Peyer's patch (tissue), 4 donors: ENCODE measurements around the gene NEK6. TPM values are rescaled to one million over a fixed set of nuclear protein-coding genes. Genes with fewer than 3 reads are reported as not detected.
A peak's percentile ranks its signal among the peaks of the same experiment; 100 is the strongest.
"Not testable (repeated sequence)": the region's sequence is repeated elsewhere in the genome, so short reads cannot be mapped to it uniquely, and the experiment has no call there.

ENCODE experiments used
- DNase-seq, 3 donors: peaks; one replicate each; pipeline ENCODE4 v3.0.0-alpha.2; 2017 to 2019
- H3K27ac ChIP-seq, 4 donors: fragments of 200-600 bp; sonication (generic); one replicate each; pipeline ENCODE4 v1.5.1; 2016 to 2019
- H3K27me3 ChIP-seq, 2 donors: fragments of 200-600 bp; sonication (generic); one replicate each; pipeline ENCODE4 v1.5.1; 2019
- H3K36me3 ChIP-seq, 3 donors: fragments of 200-600 bp; sonication (generic); one replicate each; pipeline ENCODE4 v1.5.1; 2016 to 2019
- H3K4me1 ChIP-seq, 4 donors: fragments of 200-600 bp; sonication (generic); one replicate each; pipeline ENCODE4 v1.5.1; 2016 to 2019
- H3K4me3 ChIP-seq, 4 donors: fragments of 200-600 bp; sonication (generic); 1 replicate in 3 of 4; 2 replicates in 1 of 4; pipeline ENCODE4 v1.5.1; 2016 to 2019; ENCODE audit warnings: mild to moderate bottlenecking in 1 of 4
- H3K9me3 ChIP-seq, 4 donors: fragments of 200-600 bp; sonication (generic); one replicate each; pipeline ENCODE4 v1.5.1; 2016 to 2019; ENCODE audit warnings: mild to moderate bottlenecking in 1 of 4
- POLR2A ChIP-seq, 2 donors: fragments of 450-650 bp; IDR thresholded peaks; one replicate each; pipeline ENCODE4 v1.5.1; 2017; ENCODE audit warnings: antibody characterized with exemption in 2 of 2, mild to moderate bottlenecking in 2 of 2, moderate library complexity in 2 of 2
- total RNA-seq, 4 donors: library from RNA; depleted of rRNA; stranded (reverse); fragments of >200 nt; gene quantifications; one replicate each; pipeline ENCODE4 v1.1.0, GENCODE V29; 2016
- TF ChIP-seq, protein P1 (sequence below), 6 experiments: fragments of 450-650 bp in 4 of 6; fragments of 200-600 bp in 2 of 6; sonication (generic) in 1 of 6; IDR thresholded peaks; one replicate each; pipeline ENCODE4 v1.5.1; 2017 to 2019; ENCODE audit warnings: antibody characterized with exemption in 6 of 6, mild to moderate bottlenecking in 3 of 6, moderate library complexity in 1 of 6

NEK6 gene
- total RNA-seq, 4 donors from 2014 or later = 38.4 to 77.6 (median 46.9) TPM

GRCh38 chr9:124231095-124231737 is 26.5 kb upstream of the NEK6 start:
- TF ChIP-seq, protein P1, sequence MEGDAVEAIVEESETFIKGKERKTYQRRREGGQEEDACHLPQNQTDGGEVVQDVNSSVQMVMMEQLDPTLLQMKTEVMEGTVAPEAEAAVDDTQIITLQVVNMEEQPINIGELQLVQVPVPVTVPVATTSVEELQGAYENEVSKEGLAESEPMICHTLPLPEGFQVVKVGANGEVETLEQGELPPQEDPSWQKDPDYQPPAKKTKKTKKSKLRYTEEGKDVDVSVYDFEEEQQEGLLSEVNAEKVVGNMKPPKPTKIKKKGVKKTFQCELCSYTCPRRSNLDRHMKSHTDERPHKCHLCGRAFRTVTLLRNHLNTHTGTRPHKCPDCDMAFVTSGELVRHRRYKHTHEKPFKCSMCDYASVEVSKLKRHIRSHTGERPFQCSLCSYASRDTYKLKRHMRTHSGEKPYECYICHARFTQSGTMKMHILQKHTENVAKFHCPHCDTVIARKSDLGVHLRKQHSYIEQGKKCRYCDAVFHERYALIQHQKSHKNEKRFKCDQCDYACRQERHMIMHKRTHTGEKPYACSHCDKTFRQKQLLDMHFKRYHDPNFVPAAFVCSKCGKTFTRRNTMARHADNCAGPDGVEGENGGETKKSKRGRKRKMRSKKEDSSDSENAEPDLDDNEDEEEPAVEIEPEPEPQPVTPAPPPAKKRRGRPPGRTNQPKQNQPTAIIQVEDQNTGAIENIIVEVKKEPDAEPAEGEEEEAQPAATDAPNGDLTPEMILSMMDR (IDR thresholded peaks at IDR 0.05) = no peak
- no peak for TF ChIP-seq POLR2A (IDR thresholded peaks at IDR 0.05)
- Histone ChIP-seq H3K4me3 (no peak overlapping the region), H3K27ac (no peak overlapping the region), H3K4me1 (no peaks in the 10 kb centered on the region), H3K9me3 (no peaks in the 10 kb centered on the region), H3K27me3 (no peaks in the 10 kb centered on the region), H3K36me3 (no peaks in the 10 kb centered on the region)
- no peak for DNase-seq

GRCh38 chr9:124238546-124239140 is 19.1 kb upstream of the NEK6 start:
- H3K4me3 ChIP-seq = no peak overlapping the region
- H3K27me3 ChIP-seq = no peaks in the 10 kb centered on the region
- H3K27ac ChIP-seq = peak overlapping the region in 1 of 4 donors; percentile 12
- DNase-seq = peak in 1 of 3 donors; percentile 28
- peaks cover 0 to 22% (median 6%) of the 10 kb centered on the region in 4 donors for H3K4me1 ChIP-seq
- TF ChIP-seq, protein P1 (IDR thresholded peaks at IDR 0.05) = no peak
- no peak for TF ChIP-seq POLR2A (IDR thresholded peaks at IDR 0.05)
- H3K9me3 ChIP-seq = no peaks in the 10 kb centered on the region
- H3K36me3 ChIP-seq = no peaks in the 10 kb centered on the region

GRCh38 chr9:124239249-124240073 is 18.3 kb upstream of the NEK6 start:
- H3K9me3 ChIP-seq = no peaks in the 10 kb centered on the region
- H3K4me3 ChIP-seq = no peak overlapping the region
- H3K27me3 ChIP-seq = no peaks in the 10 kb centered on the region
- peak in 2 of 3 donors; percentile 65 to 75 for DNase-seq
- H3K36me3 ChIP-seq = no peaks in the 10 kb centered on the region
- no peak for TF ChIP-seq POLR2A (IDR thresholded peaks at IDR 0.05)
- TF ChIP-seq, protein P1 (IDR thresholded peaks at IDR 0.05) = no peak
- H3K27ac ChIP-seq = peak overlapping the region in 1 of 4 donors; percentile 12
- peaks cover 0 to 22% (median 6%) of the 10 kb centered on the region in 4 donors for H3K4me1 ChIP-seq

DNA sequence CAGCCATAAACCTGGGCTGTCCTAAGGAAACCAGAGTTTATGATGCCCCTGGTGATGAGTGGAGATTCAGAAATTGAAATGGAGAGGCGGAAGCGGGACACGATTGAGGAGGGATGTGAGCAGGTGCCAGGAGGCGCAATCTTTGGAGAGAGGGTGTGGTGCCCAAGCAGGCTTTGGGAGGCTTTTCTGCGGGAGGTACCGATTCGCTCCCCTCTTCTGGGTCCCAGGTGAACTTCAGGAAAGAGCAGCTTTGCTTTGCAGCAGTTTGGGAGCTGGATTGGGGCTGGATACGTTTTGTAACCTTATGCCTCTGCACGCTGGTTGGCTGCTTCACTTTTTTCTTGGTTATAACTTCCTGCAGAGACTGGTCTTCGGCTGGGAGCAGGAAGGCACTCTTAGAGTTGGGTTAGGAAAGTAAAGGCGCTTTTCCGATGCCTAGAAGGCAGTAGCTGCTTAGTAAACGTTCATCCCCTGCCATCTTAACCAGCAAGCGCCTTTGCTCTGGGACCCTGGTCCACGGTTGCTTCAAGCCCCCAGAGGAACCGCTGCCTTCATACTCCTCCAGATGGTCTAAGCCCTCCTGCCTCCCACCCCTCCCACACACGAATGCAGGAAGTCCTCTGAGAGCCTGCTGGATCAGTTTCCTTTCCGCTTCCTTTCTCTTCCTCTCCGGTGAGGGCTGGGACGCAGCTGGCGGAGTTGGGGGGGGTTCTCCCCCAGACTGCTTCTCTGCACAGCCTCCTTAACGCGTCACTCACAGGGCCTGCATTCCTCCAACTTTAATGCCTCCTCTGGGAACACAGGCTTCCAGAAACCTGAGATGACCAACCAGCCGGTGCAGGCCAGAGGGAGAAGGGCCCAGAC is 15.2 kb upstream of the NEK6 start:
- DNase-seq = peak in 1 of 3 donors; percentile 46

GRCh38 chr9:124247393-124247792 is 10.4 kb upstream of the NEK6 start:
- H3K27ac ChIP-seq, H3K27me3 ChIP-seq, H3K9me3 ChIP-seq, H3K4me1 ChIP-seq, H3K36me3 ChIP-seq, H3K4me3 ChIP-seq: not testable (repeated sequence)
- peak in 1 of 3 donors; percentile 21 for DNase-seq

More for the DNA sequence above, 15.2 kb upstream of the NEK6 start:
- Histone ChIP-seq H3K36me3 (no peaks in the 10 kb centered on the region), H3K9me3 (no peaks in the 10 kb centered on the region), H3K4me3 (peak overlapping the region in 2 of 4 donors; percentile 20 to 23), H3K4me1 (peaks cover 0 to 22% (median 6%) of the 10 kb centered on the region in 4 donors), H3K27ac (peak overlapping the region; percentile 24 to 65 (median 52)), H3K27me3 (no peaks in the 10 kb centered on the region)
- TF ChIP-seq POLR2A (IDR thresholded peaks at IDR 0.05) = no peak
- TF ChIP-seq, protein P1 (IDR thresholded peaks at IDR 0.05) = no peak
